CD4-positive, alpha-beta T cell treated with Interleukin-15 for 4 hours (primary cell): Measurements from ENCODE around the gene GPRC5A.
A peak's percentile ranks its signal among the peaks of the same experiment; 100 is the strongest.
"Not testable (repeated sequence)": the region's sequence is repeated elsewhere in the genome, so short reads cannot be mapped to it uniquely, and the experiment has no call there.

Experiments
- DNase-seq: peaks from one replicate; pipeline ENCODE4 v3.0.0-alpha.2; 2020; ENCODE audit warnings: low spot score

The GPRC5A gene, protein sequence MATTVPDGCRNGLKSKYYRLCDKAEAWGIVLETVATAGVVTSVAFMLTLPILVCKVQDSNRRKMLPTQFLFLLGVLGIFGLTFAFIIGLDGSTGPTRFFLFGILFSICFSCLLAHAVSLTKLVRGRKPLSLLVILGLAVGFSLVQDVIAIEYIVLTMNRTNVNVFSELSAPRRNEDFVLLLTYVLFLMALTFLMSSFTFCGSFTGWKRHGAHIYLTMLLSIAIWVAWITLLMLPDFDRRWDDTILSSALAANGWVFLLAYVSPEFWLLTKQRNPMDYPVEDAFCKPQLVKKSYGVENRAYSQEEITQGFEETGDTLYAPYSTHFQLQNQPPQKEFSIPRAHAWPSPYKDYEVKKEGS

GRCh38 chr12:12891080-12891880 lies at the start of gene GPRC5A:
GPRC5A (plus strand) TSS chr12:12891562; CDS start chr12:12908250, 16,688 bp downstream.
- no peak for DNase-seq

DNA sequence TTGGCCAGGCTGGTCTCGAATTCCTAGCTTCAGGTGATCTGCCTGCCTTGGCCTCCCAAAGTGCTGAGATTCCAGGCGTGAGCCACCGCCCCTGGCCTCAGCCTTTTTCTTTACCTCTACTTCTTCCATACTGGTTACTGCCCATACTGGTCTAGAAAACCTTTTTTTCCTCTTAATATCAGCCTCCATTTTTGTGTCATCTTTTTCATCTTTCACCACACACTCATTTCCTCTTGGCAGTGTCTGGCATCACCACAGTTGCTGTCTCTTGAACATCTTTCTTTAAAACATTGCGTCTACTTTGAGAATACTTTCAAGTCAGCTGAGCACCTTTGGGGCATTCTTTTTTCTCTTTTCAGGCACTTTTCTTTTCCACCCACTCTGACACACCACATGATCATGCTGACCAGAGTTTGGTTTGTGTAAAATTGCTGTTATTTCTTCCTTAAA lies 45.5 kb upstream of the GPRC5A start:
- DNase-seq: peak; percentile 13

DNA sequence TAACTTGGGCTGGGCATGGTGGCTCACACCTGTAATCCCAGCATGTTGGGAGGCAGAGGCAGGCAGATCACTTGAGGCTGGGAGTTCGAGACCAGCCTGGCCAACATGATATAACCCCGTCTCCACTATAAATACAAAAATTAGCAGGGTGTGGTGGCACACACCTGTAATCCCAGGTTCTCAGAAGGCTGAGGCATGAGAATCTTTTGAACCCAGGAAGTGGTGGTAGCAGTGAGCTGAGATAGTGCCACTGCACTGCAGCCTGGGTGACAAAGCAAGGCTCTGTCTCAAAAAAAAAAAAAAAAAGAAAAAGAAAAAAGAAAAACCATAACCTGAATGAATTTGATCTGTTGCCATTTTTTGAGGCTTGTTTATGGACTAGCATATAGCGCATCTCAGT lies 44.6 kb upstream of the GPRC5A start:
- DNase-seq: peak; percentile 65

DNA sequence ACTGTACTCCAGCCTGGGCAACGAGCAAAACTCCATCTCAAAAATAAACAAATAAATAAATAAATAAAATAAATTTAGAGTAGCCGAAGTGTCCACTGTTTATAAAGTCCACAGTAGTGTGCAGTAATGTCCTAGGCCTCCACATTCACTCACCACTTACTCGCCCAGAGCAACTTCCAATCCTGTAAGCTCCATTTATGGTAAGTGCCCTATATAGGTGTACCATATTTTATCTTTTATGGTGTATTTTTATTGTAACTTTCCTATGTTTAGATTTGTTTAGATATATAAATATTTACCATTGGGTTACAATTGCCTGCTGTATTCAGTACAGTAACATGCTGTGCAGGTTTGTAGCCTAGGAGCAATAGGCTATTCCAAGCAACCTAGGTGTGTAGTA lies 37.9 kb upstream of the GPRC5A start:
- no peak for DNase-seq

- no peak for DNase-seq
Observed at GRCh38 chr12:12859690-12860089, 31.7 kb upstream of the GPRC5A start.

GRCh38 chr12:12864243-12864642 lies 27.1 kb upstream of the GPRC5A start:
- no peak for DNase-seq

GRCh38 chr12:12868477-12869235 lies 22.7 kb upstream of the GPRC5A start:
- no peak for DNase-seq

DNA sequence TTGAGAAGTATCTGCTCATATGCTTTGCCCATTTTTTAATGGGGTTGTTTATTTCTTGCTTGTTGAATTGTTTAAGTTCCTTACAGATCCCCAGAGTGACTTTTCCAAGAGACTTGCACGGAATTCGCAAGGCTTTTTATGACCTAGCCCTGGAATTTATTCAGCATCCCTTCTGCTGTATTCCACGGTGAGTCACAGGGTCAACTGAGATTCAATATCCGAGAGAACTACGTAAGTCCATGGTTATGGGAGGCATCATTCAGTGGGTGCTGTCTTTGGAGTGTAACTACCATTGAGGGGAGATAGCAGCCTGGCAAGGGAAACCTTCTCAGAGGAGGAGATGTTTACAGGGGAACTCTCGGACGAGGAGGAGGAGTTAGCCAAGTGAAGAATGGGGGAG lies 20.9 kb upstream of the GPRC5A start:
- no peak for DNase-seq

- no peak for DNase-seq
Observed at GRCh38 chr12:12871587-12872138, 19.7 kb upstream of the GPRC5A start.

GRCh38 chr12:12872139-12872933 lies 19.0 kb upstream of the GPRC5A start:
- no peak for DNase-seq

GRCh38 chr12:12872934-12873275 lies 18.5 kb upstream of the GPRC5A start:
- DNase-seq: no peak

- no peak for DNase-seq
Observed at GRCh38 chr12:12874029-12874428, 17.3 kb upstream of the GPRC5A start.

DNA sequence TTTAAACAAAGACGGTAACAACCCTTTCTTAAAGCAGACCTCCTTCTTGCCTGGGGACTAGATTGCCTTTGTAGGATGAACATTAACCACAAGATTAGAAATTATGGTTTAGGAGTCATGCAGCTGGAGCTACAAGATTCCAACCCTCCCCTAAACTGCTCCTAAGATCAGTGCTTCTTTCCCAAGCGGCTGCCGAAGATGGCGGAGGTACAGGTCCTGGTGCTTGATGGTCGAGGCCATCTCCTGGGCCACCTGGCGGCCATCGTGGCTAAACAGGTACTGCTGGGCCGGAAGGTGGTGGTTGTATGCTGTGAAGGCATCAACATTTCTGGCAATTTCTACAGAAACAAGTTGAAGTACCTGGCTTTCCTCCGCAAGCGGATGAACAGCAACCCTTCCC lies 16.1 kb upstream of the GPRC5A start:
- DNase-seq: not testable (repeated sequence)

GRCh38 chr12:12877153-12877768 lies 14.1 kb upstream of the GPRC5A start:
- DNase-seq: no peak

GRCh38 chr12:12877781-12878455 lies 13.4 kb upstream of the GPRC5A start:
- DNase-seq: no peak

DNA sequence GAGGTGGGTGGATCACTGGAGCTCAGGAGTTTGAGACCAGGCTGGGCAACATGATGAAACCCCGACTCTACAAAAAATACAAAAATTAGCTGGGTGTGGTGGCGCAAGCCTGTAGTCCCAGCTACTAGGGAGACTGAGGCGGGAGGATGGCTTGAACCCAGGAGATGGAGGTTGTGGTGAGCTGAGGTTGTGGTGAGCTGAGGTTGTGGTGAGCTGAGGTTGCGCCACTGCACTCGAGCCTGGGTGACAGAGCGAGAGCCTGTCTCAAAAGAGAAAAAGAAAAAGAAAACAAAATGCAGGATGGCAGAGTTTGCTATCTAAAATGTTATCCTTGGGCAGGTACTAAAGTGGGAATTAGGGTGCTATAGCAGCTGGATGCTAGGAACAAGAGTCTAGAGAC lies 10.8 kb upstream of the GPRC5A start:
- DNase-seq: no peak

DNA sequence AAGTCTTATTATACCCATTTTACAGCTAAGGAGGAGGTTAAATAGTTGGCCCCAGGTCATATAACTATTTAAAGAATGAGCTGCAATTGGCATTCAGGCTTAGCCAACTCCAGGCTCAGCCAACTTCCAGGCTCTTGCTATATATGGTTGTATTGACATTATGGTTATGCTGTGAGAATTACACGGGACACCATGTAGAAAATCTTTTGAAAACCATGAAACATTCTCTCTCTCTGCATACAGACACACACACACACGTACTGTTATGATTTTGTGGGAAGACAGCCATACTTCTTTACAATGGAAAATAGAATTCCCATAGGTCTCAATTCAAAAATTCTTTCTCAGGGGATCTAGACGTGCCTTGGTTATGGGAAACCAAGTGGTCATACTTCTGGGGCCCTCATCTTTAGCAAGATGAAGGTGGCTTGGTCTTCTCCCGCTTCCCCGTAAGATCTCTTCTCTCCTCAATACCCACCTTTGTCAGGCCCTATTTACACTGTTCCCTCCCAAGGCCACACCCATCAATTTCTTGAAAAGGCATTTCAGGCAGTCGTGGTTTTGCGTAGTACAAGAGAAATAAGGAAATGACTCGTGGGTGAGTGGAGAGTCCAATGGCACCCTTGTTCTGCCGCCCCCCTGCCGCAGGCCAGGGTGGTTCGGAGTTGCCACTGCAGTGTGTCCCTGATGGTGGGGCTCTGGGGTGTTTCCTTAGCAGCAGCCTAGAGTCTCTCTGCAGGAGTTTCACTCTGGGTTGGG lies 10.0 kb upstream of the GPRC5A start:
- no peak for DNase-seq

DNA sequence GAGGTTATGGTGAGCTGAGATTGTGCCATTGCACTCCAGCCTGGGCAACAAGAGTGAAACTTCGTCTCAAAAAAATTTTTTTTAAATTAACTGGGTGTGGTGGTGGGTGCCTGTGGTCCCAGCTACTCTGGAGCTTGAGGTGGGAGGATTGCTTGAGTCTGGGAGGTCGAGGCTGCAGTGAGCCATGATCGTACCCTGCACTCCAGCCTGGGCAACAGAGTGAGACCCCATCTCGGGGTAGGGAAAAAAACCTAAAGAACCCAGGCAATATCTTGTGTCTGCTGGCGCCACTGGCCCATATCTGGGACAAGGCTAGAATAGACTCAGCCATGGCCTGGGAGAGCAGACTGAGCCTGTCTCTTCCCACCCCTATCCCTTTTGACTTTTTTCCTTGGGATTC lies 9.1 kb upstream of the GPRC5A start:
- DNase-seq: no peak

GRCh38 chr12:12883369-12884001 lies 7.9 kb upstream of the GPRC5A start:
- no peak for DNase-seq
